Measurements from ENCODE around the gene GRPEL2. TPM values are rescaled to one million over a fixed set of nuclear protein-coding genes. Genes with fewer than 3 reads are reported as not detected.

Gene GRPEL2
- 11.0 TPM for total RNA-seq
- long read RNA-seq, full-length matches to known transcripts, result 2 of 11 reads
- long read RNA-seq, partial matches to known transcripts, result 0 of 11 reads
- long read RNA-seq, other reads (novel, unspliced or antisense), result 9 of 11 reads

- intact Hi-C loops (cut with DNase I), result no loop called here
- DNase-seq (ENCODE audit: low spot score), result peak; percentile 98
These were observed at the start of gene GRPEL2 for GRCh38 chr5:149345147-149345891. TSS of gene GRPEL2 (plus strand) at chr5:149345499. CDS start at chr5:149345540, 41 bp downstream.

- no peak for DNase-seq (ENCODE audit: low spot score)
- intact Hi-C loops (cut with DNase I), result loop anchor here (2.0 kb wide), 1 partner anchor 25 kb away; no protein-coding TSS in a partner anchor
These were observed 47.8 kb upstream of the GRPEL2 start for GRCh38 chr5:149297340-149298025.

- intact Hi-C loops (cut with DNase I), result no loop called here
- DNase-seq (ENCODE audit: low spot score), result no peak
These were observed 47.1 kb upstream of the GRPEL2 start for GRCh38 chr5:149298163-149298562.

GRCh38 chr5:149298842-149299404 lies 46.4 kb upstream of the GRPEL2 start:
- no peak for DNase-seq (ENCODE audit: low spot score)
- intact Hi-C loops (cut with DNase I), result no loop called here

GRCh38 chr5:149299451-149300054 lies 45.7 kb upstream of the GRPEL2 start:
- intact Hi-C loops (cut with DNase I), result no loop called here
- DNase-seq (ENCODE audit: low spot score), result no peak

- DNase-seq (ENCODE audit: low spot score), result no peak
These were observed 44.9 kb upstream of the GRPEL2 start for GRCh38 chr5:149300441-149300840.

GRCh38 chr5:149301049-149301743 lies 44.1 kb upstream of the GRPEL2 start:
- intact Hi-C loops (cut with DNase I), result no loop called here
- no peak for DNase-seq (ENCODE audit: low spot score)

More at GRCh38 chr5:149300441-149300840, 44.9 kb upstream of the GRPEL2 start:
- intact Hi-C loops (cut with DNase I), result no loop called here

- intact Hi-C loops (cut with DNase I), result no loop called here
- no peak for DNase-seq (ENCODE audit: low spot score)
These were observed 43.4 kb upstream of the GRPEL2 start for GRCh38 chr5:149301744-149302380.

GRCh38 chr5:149302641-149303040 lies 42.7 kb upstream of the GRPEL2 start:
- intact Hi-C loops (cut with DNase I), result no loop called here
- DNase-seq (ENCODE audit: low spot score), result no peak

GRCh38 chr5:149303210-149303609 lies 42.1 kb upstream of the GRPEL2 start:
- intact Hi-C loops (cut with DNase I), result no loop called here
- no peak for DNase-seq (ENCODE audit: low spot score)

GRCh38 chr5:149304195-149305078 lies 40.9 kb upstream of the GRPEL2 start:
- no peak for DNase-seq (ENCODE audit: low spot score)
- intact Hi-C loops (cut with DNase I), result no loop called here

GRCh38 chr5:149309354-149309753 lies 35.9 kb upstream of the GRPEL2 start:
- intact Hi-C loops (cut with DNase I), result no loop called here
- no peak for DNase-seq (ENCODE audit: low spot score)

GRCh38 chr5:149310488-149310887 lies 34.8 kb upstream of the GRPEL2 start:
- DNase-seq (ENCODE audit: low spot score), result no peak
- intact Hi-C loops (cut with DNase I), result no loop called here

- DNase-seq (ENCODE audit: low spot score), result no peak
- intact Hi-C loops (cut with DNase I), result no loop called here
These were observed 34.2 kb upstream of the GRPEL2 start for GRCh38 chr5:149310947-149311658.

- DNase-seq (ENCODE audit: low spot score), result no peak
- intact Hi-C loops (cut with DNase I), result no loop called here
These were observed 32.0 kb upstream of the GRPEL2 start for GRCh38 chr5:149313151-149313841.

GRCh38 chr5:149314571-149315111 lies 30.7 kb upstream of the GRPEL2 start:
- DNase-seq (ENCODE audit: low spot score), result no peak
- intact Hi-C loops (cut with DNase I), result no loop called here

GRCh38 chr5:149315753-149316152 lies 29.5 kb upstream of the GRPEL2 start:
- intact Hi-C loops (cut with DNase I), result loop anchor here (2.0 kb wide), 2 partner anchors 53 to 249 kb away; no protein-coding TSS in a partner anchor
- DNase-seq (ENCODE audit: low spot score), result no peak

Measured in cardiac septum (tissue), 1 donor.